ENCODE data around the gene PLEKHM3. TPM values are rescaled to one million over a fixed set of nuclear protein-coding genes. Genes with fewer than 3 reads are reported as not detected.

Gene PLEKHM3
- total RNA-seq, 1 donor from 2014 or later = 2.5 TPM

- no peak overlapping the region for H3K4me3 ChIP-seq (ENCODE audit: low read depth, low read length)
- TF ChIP-seq, protein P1, sequence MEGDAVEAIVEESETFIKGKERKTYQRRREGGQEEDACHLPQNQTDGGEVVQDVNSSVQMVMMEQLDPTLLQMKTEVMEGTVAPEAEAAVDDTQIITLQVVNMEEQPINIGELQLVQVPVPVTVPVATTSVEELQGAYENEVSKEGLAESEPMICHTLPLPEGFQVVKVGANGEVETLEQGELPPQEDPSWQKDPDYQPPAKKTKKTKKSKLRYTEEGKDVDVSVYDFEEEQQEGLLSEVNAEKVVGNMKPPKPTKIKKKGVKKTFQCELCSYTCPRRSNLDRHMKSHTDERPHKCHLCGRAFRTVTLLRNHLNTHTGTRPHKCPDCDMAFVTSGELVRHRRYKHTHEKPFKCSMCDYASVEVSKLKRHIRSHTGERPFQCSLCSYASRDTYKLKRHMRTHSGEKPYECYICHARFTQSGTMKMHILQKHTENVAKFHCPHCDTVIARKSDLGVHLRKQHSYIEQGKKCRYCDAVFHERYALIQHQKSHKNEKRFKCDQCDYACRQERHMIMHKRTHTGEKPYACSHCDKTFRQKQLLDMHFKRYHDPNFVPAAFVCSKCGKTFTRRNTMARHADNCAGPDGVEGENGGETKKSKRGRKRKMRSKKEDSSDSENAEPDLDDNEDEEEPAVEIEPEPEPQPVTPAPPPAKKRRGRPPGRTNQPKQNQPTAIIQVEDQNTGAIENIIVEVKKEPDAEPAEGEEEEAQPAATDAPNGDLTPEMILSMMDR (conservative IDR thresholded peaks at IDR 0.05; ENCODE audit: low read depth, low read length) = no peak
- DNase-seq (ENCODE audit: low read depth) = no peak
These were observed 64.4 kb downstream of the PLEKHM3 start for GRCh38 chr2:207960911-207961310.

DNA sequence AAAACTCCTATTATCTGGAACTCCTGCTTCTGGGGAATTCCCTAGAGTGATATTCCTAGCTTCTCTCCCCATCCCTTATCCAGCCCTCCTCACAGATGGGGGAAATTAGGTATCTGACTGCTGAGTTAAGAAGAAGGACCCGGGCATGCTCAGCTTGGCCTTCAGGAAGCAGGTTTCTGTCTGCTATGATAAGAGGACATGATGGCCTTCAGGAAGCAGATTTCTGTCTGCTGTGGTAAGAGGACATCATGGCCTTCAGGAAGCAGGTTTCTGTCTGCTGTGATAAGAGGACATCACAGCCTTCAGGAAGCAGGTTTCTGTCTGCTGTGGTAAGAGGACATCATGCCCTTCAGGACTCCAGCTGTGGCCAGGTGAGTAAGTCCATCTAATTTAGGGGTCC lies 65.2 kb downstream of the PLEKHM3 start:
- H3K4me3 ChIP-seq (ENCODE audit: low read depth, low read length) = no peak overlapping the region
- no peak for DNase-seq (ENCODE audit: low read depth)
- TF ChIP-seq, protein P1 (conservative IDR thresholded peaks at IDR 0.05; ENCODE audit: low read depth, low read length) = no peak

DNA sequence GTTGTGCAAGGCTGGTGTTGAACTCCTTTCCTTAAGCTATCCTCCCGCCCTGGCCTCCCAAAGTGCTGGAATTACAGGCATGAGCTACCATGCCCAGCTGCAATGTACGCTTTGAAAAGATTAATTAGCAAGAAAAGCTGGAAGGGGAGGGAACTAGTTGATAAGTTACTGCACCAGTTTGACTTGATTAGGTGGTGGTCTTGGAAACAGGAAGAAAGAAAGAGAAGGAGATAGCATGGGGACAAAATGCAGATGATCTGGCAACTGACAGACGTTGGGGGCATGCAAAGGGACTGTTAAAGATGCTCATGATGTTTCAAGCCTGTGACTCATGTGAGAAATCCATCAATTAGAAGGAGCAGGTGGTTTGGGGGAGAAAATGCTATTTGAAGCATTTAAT lies 68.6 kb downstream of the PLEKHM3 start:
- H3K4me3 ChIP-seq (ENCODE audit: low read depth, low read length) = no peak overlapping the region
- no peak for DNase-seq (ENCODE audit: low read depth)
- TF ChIP-seq, protein P1 (conservative IDR thresholded peaks at IDR 0.05; ENCODE audit: low read depth, low read length) = no peak

- DNase-seq (ENCODE audit: low read depth) = no peak
- TF ChIP-seq, protein P1 (conservative IDR thresholded peaks at IDR 0.05; ENCODE audit: low read depth, low read length) = no peak
- H3K4me3 ChIP-seq (ENCODE audit: low read depth, low read length) = no peak overlapping the region
These were observed 69.9 kb downstream of the PLEKHM3 start for GRCh38 chr2:207955456-207955855.

DNA sequence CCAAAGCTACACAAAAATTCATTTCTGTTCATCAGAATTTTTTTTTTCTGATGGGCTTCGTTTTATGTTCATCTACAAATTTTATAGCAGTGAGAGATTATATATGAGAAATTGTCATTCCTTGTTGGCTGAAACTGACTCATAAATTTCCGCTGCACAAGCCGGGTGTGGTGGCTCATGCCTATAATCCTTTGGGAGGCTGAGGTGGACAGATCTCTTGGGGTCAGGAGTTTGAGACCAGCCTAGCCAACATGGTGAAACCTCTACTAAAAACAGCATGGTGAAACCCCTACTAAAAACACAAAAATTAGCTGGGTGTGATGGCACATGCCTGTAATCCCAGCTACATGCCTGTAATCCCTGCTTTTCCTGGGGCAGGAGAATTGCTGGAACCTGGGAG lies 72.0 kb downstream of the PLEKHM3 start:
- no peak for DNase-seq (ENCODE audit: low read depth)
- TF ChIP-seq, protein P1 (conservative IDR thresholded peaks at IDR 0.05; ENCODE audit: low read depth, low read length) = no peak
- H3K4me3 ChIP-seq (ENCODE audit: low read depth, low read length) = no peak overlapping the region

DNA sequence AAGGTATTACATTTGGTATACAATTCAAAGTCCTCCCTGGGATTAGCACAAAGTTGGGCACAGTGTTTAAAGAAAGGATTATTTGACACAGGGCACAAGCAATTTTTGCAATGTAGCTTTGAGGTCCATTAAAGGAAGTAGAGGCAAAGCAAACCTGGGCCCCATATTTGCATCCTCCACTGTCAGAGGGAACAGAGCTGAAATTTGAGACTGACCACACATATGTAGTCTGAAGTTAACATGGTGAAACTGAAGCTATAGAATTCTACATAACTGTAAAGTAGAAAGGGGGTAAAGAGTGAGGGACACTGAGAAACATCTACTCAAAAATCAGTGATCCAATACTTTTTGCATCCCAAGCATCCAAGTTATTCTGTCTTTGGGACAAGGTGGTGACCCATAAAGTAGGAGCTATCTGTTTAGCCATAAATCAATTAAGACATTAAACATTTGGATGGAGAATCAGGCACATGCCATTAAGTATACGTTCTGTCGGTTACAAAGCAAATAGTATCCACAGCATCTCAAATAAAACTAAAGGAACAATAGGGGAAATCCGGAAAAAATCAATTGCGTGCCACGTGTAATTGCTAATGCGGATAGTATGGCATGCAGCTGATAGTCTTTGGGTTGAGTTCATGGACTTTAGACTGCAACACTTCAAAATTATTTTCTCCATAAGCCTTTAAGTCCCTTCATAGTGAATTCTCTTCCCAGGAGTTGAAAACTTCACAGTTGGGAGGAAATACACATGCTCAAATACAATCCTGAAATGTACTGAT lies 72.6 kb downstream of the PLEKHM3 start:
- H3K4me3 ChIP-seq (ENCODE audit: low read depth, low read length) = no peak overlapping the region
- TF ChIP-seq, protein P1 (conservative IDR thresholded peaks at IDR 0.05; ENCODE audit: low read depth, low read length) = no peak
- DNase-seq (ENCODE audit: low read depth) = no peak
